GM21528 (cell line): ENCODE measurements around the gene ANKS6.

Experiments
- ATAC-seq: cut with Tn5 transposase; IDR thresholded peaks from one replicate; pipeline ENCODE4 v1.9.1; 2021; ENCODE audit warnings: mild to moderate bottlenecking, moderate library complexity; ENCODE audit not compliant: unreplicated experiment, low FRiP score

Gene ANKS6

DNA sequence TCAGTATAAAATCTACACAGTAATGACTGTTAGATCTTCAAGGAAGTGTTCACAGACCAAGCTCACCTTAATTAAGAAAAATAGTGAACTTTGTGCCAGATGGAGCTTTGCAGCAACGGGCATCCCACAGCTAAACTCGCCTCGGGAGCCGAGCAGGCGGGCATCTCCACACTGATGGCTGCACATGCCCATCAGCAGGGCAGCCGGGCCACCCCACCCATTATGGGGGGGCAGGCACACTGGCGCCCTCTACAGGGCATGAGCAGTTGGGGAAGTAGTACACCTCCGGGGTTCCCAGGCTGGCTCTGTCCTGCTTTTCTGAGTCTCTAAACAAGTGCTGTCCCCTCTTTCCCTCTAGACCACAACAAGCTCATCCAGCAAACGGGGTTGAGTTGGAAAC, 21.6 kb downstream of the ANKS6 start:
- ATAC-seq, result no peak

DNA sequence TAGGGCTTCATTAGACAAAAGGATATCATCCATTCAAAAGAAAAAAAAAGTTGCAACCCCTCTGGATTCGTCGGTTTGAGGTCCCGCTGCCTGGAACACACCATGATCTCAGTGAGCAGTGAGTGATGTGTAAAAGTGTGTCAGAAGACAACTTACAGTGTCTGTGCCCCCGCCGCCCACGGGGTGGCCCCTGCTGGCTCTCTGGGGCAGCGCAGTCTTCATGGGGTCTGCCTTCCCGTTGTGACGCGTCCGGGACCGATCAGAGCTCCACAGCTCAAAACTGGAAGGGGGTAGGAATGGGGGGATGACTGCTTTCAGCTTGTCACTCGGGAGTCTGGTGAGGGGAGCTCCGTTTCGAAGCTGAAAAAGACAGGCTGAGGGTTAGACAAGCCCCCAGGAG, 22.6 kb downstream of the ANKS6 start:
- ATAC-seq, result no peak

DNA sequence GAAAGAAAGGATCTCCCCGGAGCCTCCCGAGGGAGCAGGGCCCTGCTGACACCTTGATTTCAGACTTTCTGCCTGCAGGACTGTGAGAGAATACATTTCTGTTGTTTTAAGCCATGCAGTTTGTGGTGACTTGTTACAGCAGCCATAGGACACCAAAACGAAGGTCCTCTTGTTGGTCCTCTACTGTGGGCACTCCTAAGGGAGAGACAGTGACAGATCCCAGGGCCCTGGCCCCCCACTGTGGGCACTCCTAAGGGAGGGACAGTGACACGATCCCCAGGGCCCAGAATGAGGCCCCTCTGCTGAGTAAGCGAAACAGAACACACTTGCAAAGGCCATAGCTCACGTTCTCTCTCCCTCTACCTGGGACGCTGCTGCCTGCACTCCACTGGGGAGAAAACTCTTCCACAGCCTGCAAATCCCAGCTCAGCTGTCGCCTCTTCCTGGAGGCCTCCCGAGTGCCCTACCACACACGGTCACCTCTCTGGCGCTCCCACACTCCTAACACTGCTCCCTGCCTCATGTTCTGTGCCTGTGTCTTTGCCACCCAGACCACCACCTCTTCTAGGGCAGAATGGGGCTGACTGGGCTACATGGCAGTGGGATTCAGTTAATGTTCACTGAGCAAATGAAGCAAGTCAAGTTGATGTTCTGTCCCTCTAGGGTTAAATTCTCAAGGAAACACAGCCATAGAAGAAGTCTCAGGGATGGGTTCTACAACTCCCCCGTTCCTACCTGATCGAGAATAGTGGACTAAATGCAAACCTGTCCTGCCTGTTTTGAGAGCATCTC, 23.8 kb downstream of the ANKS6 start:
- ATAC-seq, result no peak

DNA sequence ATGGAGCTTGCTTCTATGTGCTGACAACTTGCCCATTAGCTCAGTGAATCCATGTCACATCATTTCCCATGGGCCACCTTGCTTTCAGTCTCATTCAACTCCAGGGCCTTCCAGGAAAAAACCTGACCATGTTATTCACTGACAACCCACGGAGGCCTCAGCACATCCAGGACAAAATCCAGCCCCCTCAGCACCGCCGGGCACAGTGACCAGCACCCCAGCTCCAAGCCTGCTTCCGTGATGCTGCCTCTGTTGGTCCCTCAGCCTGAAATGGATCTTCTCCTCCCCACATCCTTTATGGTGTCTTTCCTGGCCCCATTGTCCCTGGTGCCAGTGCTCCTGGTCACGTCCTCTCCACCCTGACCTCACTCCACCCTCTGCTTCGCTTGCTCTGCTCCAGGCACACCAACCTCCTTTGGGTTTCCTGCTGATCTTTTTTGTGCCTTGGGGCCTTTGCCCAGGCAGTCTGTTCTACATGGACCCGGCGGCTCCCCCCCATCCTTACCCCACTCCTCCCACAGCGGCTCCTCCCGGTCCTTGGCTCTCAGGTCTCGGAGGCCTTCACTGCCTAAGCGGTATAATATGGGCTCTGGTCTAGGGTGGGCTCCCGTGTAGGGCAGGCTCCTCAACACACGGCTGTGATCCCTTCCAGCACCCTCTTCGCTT, 25.0 kb downstream of the ANKS6 start:
- ATAC-seq, result no peak

DNA sequence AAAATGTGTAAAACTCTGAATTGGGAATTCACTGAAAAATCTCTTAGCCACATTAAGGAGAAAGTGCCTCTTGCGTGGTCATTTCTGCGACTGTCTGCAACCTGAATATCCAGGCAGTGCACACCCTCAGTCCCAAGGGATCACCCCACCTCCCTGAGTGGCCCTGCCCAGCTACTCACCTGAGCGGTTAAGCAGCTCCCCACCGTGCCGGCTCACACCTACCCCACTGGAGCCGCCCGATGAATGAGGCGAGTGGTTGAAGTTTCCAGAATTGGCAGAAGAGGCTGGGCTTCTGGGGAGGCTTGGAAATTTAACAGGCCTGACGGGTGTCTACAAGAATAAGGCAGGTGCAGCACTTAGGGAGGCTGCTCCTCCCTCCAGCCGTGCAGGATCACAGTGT, 25.6 kb downstream of the ANKS6 start:
- no peak for ATAC-seq

DNA sequence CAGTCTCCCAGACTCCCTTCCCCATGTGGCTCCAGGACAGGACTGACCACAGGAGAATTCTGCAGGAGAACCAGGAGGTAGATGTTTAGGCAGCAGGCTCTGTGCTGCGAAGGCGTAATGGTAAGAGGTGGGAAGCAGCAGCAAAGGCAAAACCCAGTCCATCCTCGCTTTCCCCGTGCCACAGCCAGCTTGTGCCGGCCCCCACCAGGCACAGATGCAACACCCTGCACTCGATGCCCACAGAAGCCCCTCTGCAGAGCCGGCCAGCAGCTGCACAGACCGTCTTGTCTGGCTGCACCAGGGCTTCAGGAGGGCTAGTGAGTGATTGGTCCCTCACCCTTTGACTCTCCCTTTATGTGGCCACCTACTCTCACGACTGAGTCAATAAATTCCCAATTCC, 28.0 kb downstream of the ANKS6 start:
- ATAC-seq, result no peak

DNA sequence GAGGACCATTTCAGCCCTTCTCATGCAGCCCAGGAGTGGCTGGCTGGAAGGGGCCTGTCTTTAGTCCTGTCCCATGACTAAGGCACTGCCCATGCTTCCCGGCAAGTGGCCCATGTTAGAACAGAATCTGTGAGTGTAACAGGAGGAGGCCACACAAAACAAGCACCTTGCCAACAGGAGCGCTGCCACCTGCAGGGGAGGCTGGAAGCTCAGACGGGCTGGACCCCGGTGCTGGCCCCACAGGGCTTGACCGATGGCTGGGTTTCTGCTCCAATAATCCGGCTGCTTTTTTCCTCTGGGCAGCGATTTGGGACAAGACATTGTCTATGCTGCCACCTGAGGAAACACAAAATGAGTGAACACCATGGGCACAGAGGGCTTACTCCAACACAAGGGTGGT, 28.4 kb downstream of the ANKS6 start:
- no peak for ATAC-seq

DNA sequence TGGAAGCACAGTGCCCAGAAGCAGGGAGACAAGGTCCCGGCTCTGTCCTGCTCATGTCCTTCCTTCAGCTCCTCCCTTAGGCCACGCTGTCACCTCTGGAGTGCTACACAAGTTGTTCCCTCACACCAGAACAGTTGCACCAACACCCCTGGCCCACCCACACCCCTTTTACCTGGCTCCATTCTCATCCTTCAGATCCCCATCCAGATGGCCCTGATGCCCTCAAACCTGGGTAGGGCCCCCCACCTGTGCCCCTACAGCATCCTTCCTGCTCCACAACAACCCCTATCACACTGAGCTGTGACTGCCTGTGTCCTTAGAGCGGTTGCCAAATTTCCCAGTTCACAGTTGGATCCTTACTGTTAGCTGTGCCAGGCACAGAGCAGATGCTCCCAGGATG, 29.2 kb downstream of the ANKS6 start:
- no peak for ATAC-seq

DNA sequence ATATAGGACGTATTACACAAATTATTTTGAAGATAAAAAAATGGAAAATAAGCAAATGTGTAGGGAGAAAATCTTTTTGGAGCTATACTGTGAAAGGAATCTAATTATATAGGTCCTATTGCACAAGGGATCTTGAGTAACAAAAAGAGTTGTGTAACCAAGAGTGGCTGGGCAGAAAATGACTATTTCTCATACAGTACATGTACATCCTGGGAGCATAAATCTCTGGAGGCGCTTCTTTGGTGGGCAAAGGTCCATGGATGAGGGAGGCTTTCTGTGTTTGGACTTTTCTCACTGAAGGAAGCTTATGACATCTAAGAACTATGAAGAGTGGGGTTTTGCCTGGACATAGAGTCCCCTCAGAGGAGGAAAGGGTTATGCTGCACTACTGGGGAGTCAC, 29.8 kb downstream of the ANKS6 start:
- ATAC-seq, result no peak

DNA sequence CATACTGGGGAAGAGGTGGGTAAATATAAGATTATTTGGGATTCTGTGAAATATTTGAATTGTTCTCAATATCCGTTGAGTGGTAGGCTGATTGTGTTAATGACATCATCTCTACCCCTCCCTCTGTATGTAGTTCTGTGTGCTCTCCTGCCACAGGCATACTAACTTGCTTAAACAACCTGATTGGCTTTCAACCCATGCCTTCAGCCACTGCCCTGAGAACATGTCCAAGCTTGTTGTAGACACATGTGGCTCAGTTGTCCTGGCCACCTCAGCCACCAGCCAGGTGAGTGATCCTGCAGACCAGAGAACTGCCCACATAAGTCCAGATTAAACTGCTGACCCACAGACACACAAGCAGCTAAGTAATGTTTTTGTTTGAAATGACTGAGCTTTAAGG, 31.1 kb downstream of the ANKS6 start:
- no peak for ATAC-seq

DNA sequence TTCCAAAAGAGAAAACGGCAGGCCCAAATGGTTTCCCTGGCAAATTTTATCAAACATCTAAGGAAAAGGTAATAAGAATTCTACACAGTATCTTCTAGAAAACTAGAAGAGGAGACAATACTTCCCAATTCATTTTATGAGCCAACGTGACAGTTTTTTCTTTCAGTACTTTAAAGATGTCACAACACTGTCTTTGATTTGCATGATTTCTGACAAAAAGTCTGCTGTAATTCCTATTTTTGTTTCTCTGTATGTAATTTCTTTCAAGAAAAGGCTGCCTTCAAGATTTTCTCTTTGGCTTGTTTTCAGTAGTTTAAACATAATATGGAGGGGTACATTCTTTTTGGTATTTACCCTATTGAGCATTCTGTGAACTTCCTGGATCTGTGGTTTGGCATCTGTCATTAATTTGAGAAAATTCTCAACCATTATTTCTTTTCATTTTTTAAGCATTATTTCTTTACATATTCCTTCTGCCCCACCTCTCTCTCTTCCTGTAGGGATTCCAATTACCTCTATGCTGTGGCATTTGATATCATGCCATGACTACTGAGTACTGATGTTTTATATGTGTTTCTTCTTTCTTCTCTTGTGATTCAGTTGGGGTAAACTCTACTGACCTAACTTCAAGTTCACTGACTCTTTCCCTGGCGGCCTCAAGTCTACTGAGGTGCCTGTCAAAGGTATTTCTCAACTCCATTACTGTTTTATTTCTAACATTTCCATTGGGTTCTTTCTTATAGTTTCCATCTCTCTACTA, 32.2 kb downstream of the ANKS6 start:
- no peak for ATAC-seq

DNA sequence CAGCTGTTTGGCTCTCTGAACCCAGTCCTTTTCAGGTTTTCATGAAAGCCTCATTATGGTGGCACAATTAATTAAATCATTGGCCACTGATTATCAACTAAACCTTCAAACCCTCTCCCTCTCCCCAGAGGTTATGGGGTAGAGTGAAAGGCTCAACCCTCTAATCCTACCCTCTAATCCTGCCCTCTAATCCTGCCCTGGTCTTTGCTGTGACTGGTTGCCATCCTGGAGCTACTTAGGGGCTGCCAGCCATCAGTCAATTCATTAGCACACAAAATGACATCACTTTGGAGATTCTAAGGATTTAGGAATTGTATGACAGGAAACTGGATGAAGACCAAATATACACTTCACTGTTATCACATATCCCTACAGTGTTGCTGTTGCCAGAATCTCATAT, 36.1 kb downstream of the ANKS6 start:
- no peak for ATAC-seq

DNA sequence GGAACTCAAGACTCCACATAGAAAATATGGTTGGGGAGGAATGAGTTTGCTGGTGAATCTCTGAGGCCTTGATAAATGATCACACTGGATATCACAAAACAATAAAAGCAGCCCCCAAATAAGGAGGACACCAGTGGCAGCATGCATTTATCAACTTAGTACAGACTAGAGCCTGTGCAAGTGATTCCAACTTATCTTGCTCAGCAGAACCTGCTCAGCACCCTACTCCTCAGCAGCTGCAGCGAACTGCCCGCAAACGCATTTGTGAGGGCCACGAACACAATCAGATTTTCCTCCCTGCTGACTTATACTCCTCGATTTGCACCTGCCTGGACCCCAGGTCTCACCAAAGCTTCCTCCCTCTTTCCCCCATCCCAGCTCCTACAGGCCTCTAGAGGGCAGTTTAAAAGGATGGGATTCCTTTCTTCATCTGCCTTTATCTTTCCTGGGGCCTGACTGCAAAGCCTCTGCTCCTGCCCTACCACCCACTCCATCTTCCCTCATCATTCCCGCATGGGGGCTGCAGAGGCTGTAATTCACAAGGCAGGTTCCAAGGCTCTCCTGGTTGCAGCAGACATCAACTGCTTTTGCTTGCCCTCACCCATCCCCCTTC, 41.2 kb downstream of the ANKS6 start:
- ATAC-seq, result no peak

DNA sequence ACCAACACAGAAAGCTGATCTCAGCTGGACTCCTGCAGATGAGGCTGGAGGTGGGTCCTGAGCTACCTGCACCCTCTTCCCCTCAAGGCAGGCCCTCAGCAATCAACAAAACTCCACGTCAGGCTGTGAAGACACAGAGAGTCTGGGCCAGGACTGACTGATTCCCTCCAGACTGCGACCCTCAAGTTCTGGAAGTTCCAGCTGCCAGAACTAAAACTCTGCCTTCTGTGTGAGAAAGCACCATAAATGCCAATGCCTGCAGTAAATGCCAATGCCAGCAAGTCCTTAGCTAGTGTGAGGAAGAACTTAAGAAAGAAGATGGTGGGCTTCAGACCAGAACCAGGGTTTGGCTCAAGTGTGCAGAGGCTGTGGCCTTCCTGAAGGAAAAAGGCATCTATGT, 45.1 kb downstream of the ANKS6 start:
- ATAC-seq, result no peak

DNA sequence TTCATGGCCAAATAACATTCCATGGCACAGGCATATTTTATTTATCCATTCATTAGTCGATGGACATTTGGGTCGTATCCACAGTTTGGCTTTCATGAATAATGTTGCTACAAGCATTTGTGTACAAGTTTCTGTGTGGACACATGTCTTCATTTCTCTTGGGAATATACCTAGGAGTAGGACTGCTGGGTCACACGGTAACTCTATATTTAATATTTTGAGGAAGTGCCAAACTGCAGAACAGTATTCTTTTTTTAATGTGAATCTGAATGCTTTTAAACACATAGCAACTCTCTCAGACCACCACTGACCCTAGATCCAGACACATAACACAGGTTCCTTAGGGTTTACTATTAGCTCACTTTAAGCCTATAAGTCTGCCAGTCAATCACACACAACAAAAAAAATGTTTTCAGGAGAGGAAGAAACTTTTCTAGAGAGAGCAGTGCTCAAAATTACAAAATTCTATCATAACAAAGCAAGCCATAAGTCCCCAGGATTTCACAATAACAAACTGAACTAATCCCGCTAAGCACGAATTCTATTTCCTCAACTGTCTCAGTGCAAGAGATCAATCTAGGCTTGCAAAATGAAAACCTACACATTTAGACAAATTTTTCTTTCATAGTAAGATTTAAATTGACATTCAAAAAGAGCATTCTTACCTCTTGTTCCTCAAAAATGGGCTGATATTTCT, 45.8 kb downstream of the ANKS6 start:
- no peak for ATAC-seq

DNA sequence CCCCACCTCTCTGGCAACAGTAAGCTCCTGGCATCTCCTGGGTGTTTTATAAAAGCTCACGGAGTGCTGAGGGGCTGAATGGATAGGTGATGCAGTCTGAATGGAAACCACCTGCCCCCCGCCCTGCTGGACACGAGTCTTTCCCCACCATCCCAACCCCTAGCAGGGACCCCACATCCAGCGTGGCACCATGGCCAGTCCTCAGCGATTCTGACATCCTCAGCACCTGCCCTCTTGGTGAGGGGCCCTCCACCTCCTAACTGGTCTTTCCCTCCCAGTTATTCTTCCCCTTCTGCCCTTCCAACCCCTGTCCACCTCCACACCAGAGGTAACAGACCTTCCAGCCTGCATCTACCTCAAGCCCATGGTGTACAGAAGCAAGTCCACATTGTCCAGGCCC, 48.9 kb downstream of the ANKS6 start:
- ATAC-seq, result no peak

DNA sequence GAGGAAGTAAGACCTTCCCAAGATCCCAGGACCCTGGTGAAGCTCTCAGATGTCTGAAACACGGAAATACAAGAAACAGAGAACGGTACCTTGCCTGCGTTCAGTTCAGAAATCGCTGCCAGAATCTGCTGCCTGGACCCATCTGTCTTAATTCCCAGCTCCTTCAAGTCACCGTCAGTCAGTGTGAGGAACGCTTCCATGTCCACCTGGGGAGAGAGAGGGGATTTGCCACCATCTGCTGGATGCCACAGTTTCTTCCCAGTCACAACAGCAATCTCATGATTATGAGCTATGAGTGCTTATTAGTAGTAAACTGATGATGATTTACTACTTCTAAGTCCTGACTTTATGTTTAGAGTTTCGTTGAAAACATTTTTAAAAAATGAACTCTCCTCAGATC, 50.9 kb downstream of the ANKS6 start:
- no peak for ATAC-seq

DNA sequence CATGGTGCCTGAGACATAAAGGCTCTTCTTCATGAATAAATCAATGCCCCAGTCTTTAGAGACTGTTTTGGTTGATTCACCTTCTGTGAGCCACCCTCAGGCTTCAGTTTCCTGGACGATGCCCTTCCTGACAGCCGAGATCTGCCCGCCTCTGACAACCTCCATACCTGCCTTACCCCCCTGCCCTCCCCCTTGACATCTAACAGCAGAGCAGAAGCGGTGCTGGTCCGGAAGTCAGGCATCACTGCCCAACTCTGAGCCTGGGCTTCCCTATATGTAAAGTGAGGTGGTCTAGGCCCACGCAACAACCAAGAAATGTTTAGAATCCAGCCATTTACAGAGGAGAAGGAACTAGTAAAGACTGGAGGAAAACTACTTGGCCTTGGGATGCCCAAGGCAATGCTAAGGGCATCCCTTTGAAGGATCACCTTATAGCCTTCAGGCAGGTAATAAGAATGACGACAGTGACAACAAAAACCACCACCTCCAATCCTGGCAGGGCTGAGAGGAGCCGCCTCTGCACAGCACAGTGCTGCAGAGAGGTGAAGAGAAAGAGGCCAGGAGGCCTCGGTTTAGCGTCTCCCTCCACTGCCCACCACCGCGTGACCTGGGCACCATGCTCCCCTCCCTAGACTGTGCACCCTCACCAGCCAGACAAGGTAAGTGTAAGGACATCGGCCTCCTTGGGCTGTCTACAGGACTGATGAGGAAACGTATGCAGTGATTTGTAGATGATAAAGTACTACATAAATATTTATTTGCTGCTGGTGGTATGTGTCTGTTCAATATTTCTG, 52.3 kb downstream of the ANKS6 start:
- ATAC-seq, result no peak

DNA sequence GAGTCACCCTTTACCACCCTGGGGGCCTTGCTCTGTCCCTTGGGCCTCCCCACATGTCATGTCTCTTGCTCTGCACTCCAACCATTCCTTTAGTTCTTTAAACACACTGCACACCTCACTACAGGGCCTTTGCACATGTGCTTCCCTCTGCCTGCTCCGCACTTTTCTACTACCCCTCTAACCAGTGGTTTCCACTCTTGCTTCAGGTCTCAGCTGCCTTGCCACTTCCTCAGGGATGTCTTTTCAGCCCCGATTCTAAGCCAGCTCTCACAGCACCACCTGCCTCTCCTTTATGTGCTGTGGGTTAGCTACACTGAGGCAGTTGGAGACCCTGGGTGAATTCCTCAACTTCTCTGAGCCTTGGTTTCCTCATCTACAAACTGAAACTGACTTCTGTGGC, 53.0 kb downstream of the ANKS6 start:
- no peak for ATAC-seq
